Measurements from ENCODE around the gene C17orf50. TPM values are rescaled to one million over a fixed set of nuclear protein-coding genes. Genes with fewer than 3 reads are reported as not detected.

Gene C17orf50
- total RNA-seq, 2 experiments from 2014 or later = not detected

GRCh38 chr17:35796942-35797341, 36.3 kb downstream of the C17orf50 start:
- Mint-ChIP-seq H3K36me3 (ENCODE audit: low read depth) (no peaks in the 10 kb centered on the region), H3K9me3 (no peaks in the 10 kb centered on the region), H3K4me3 (peak overlapping the region; percentile 48), H3K4me1 (ENCODE audit: low read depth) (peaks cover 49% of the 10 kb centered on the region), H3K27ac (no peak overlapping the region), H3K27me3 (peaks cover 30% of the 10 kb centered on the region)
- ChIA-PET POLR2A (interaction anchor here (1.0 to 7.9 kb wide), 4 partner anchors 8 to 226 kb away, joined by 3 to 49 read pairs (median 8); partner anchors contain the start of gene TAF15), CTCF (interaction anchor here (3.3 to 3.6 kb wide), 2 partner anchors 12 to 33 kb away, joined by 15 to 16 read pairs; partner anchors contain the start of gene TAF15)
- ATAC-seq (ENCODE audit: poor library complexity) = no peak
- no peak for TF ChIP-seq CTCF (IDR thresholded peaks at IDR 0.05)
- Histone ChIP-seq H3K27ac (ENCODE audit: low read depth in 1 of 2, low read length in 2 of 2) (no peak overlapping the region), H3K36me3 (ENCODE audit: insufficient read depth, low read length) (no peaks in the 10 kb centered on the region), H3K4me3 (ENCODE audit: low read length) (no peak overlapping the region), H3K4me1 (ENCODE audit: insufficient read depth, low read length) (peaks cover 34% of the 10 kb centered on the region), H3K9me3 (ENCODE audit: control insufficient read depth in 1 of 2, insufficient read depth in 1 of 2, low read length in 2 of 2) (no peaks in the 10 kb centered on the region), H3K27me3 (ENCODE audit: control insufficient read depth in 1 of 2, insufficient read depth in 2 of 2, low read length in 2 of 2) (peaks cover 15 to 22% of the 10 kb centered on the region in 2 experiments)
- DNase-seq = no peak
- intact Hi-C loops (cut with DNase I, micrococcal nuclease) = no loop called here

GRCh38 chr17:35797370-35797769, 36.7 kb downstream of the C17orf50 start:
- no peak for DNase-seq
- no peaks in the 10 kb centered on the region for H3K9me3 ChIP-seq (ENCODE audit: control insufficient read depth in 1 of 2, insufficient read depth in 1 of 2, low read length in 2 of 2)
- no peaks in the 10 kb centered on the region for H3K36me3 ChIP-seq (ENCODE audit: insufficient read depth, low read length)
- H3K4me1 Mint-ChIP-seq (ENCODE audit: low read depth) = peaks cover 48% of the 10 kb centered on the region
- no peaks in the 10 kb centered on the region for H3K9me3 Mint-ChIP-seq
- no peaks in the 10 kb centered on the region for H3K36me3 Mint-ChIP-seq (ENCODE audit: low read depth)
- intact Hi-C loops (cut with DNase I, micrococcal nuclease) = no loop called here
- POLR2A ChIA-PET = interaction anchor here (1.3 to 7.9 kb wide), 3 partner anchors 12 to 227 kb away, joined by 4 to 49 read pairs (median 13); partner anchors contain the start of gene TAF15
- H3K4me3 ChIP-seq (ENCODE audit: low read length) = no peak overlapping the region
- peaks cover 25% of the 10 kb centered on the region for H3K27me3 Mint-ChIP-seq
- peaks cover 15 to 22% of the 10 kb centered on the region in 2 experiments for H3K27me3 ChIP-seq (ENCODE audit: control insufficient read depth in 1 of 2, insufficient read depth in 2 of 2, low read length in 2 of 2)
- H3K27ac Mint-ChIP-seq = no peak overlapping the region
- CTCF ChIA-PET = interaction anchor here (0.8 to 3.6 kb wide), 3 partner anchors 12 to 50 kb away, joined by 3 to 16 read pairs (median 15); partner anchors contain the start of gene TAF15
- H3K4me3 Mint-ChIP-seq = peak overlapping the region; percentile 48
- H3K4me1 ChIP-seq (ENCODE audit: insufficient read depth, low read length) = peaks cover 35% of the 10 kb centered on the region
- no peak for TF ChIP-seq CTCF (IDR thresholded peaks at IDR 0.05)
- ATAC-seq (ENCODE audit: poor library complexity) = no peak
- no peak overlapping the region for H3K27ac ChIP-seq (ENCODE audit: low read depth in 1 of 2, low read length in 2 of 2)

- no peaks in the 10 kb centered on the region for H3K36me3 Mint-ChIP-seq (ENCODE audit: low read depth)
- intact Hi-C loops (cut with DNase I, micrococcal nuclease) = no loop called here
- Histone ChIP-seq H3K4me3 (ENCODE audit: low read length) (no peak overlapping the region), H3K4me1 (ENCODE audit: insufficient read depth, low read length) (peaks cover 35% of the 10 kb centered on the region), H3K36me3 (ENCODE audit: insufficient read depth, low read length) (no peaks in the 10 kb centered on the region), H3K27me3 (ENCODE audit: control insufficient read depth in 1 of 2, insufficient read depth in 2 of 2, low read length in 2 of 2) (peaks cover 15 to 17% of the 10 kb centered on the region in 2 experiments), H3K9me3 (ENCODE audit: control insufficient read depth in 1 of 2, insufficient read depth in 1 of 2, low read length in 2 of 2) (no peaks in the 10 kb centered on the region), H3K27ac (ENCODE audit: low read depth in 1 of 2, low read length in 2 of 2) (no peak overlapping the region)
- ChIA-PET CTCF (interaction anchor here (0.8 to 3.6 kb wide), 3 partner anchors 11 to 51 kb away, joined by 3 to 16 read pairs (median 15); partner anchors contain the start of gene TAF15), POLR2A (interaction anchor here (1.3 to 7.9 kb wide), 2 partner anchors 11 to 227 kb away, joined by 4 to 49 read pairs; partner anchors contain the start of gene TAF15)
- H3K4me1 Mint-ChIP-seq (ENCODE audit: low read depth) = peaks cover 48% of the 10 kb centered on the region
- no peak for TF ChIP-seq CTCF (IDR thresholded peaks at IDR 0.05)
- DNase-seq (no peak), ATAC-seq (ENCODE audit: poor library complexity) (no peak)
- H3K27ac Mint-ChIP-seq = no peak overlapping the region
- H3K27me3 Mint-ChIP-seq = peaks cover 20% of the 10 kb centered on the region
- H3K9me3 Mint-ChIP-seq = no peaks in the 10 kb centered on the region
- no peak overlapping the region for H3K4me3 Mint-ChIP-seq
Observed at GRCh38 chr17:35797918-35798317, 37.2 kb downstream of the C17orf50 start.

Measured in CD4-positive, alpha-beta T cell (primary cell).